Mucosa of rectum (tissue), 2 donors: Measurements from ENCODE around the gene DPYSL5.

Experiments used
- H3K27ac ChIP-seq, 2 donors: one replicate each; pipeline ENCODE4 v1.7.0; 2013; ENCODE audit warnings: inconsistent platforms in 2 of 2, low read depth in 2 of 2, low read length in 2 of 2
- H3K27me3 ChIP-seq, 2 donors: one replicate each; pipeline ENCODE4 v1.7.0; 2013; ENCODE audit warnings: low read length in 2 of 2; ENCODE audit not compliant: control insufficient read depth in 2 of 2, insufficient read depth in 2 of 2
- H3K36me3 ChIP-seq, 2 donors: one replicate each; pipeline ENCODE4 v1.7.0; 2013; ENCODE audit warnings: low read length in 2 of 2; ENCODE audit not compliant: control insufficient read depth in 2 of 2, insufficient read depth in 2 of 2
- H3K4me1 ChIP-seq, 2 donors: one replicate each; pipeline ENCODE4 v1.7.0; 2013; ENCODE audit warnings: low read length in 2 of 2, mild to moderate bottlenecking in 1 of 2; ENCODE audit not compliant: control insufficient read depth in 2 of 2, insufficient read depth in 2 of 2
- H3K4me3 ChIP-seq, 2 donors: one replicate each; pipeline ENCODE4 v1.7.0; 2013; ENCODE audit warnings: low read length in 2 of 2
- H3K9ac ChIP-seq, 2 donors: one replicate each; pipeline ENCODE4 v1.7.0; 2013; ENCODE audit warnings: low read length in 2 of 2, low read depth in 1 of 2, mild to moderate bottlenecking in 1 of 2
- H3K9me3 ChIP-seq, 2 donors: one replicate each; pipeline ENCODE4 v1.7.0; 2013; ENCODE audit warnings: low read length in 2 of 2; ENCODE audit not compliant: control insufficient read depth in 2 of 2
- donor health status: healthy.
- donor health status: Normal muscosa, but diverticular disease.

Gene DPYSL5, protein sequence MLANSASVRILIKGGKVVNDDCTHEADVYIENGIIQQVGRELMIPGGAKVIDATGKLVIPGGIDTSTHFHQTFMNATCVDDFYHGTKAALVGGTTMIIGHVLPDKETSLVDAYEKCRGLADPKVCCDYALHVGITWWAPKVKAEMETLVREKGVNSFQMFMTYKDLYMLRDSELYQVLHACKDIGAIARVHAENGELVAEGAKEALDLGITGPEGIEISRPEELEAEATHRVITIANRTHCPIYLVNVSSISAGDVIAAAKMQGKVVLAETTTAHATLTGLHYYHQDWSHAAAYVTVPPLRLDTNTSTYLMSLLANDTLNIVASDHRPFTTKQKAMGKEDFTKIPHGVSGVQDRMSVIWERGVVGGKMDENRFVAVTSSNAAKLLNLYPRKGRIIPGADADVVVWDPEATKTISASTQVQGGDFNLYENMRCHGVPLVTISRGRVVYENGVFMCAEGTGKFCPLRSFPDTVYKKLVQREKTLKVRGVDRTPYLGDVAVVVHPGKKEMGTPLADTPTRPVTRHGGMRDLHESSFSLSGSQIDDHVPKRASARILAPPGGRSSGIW

DNA sequence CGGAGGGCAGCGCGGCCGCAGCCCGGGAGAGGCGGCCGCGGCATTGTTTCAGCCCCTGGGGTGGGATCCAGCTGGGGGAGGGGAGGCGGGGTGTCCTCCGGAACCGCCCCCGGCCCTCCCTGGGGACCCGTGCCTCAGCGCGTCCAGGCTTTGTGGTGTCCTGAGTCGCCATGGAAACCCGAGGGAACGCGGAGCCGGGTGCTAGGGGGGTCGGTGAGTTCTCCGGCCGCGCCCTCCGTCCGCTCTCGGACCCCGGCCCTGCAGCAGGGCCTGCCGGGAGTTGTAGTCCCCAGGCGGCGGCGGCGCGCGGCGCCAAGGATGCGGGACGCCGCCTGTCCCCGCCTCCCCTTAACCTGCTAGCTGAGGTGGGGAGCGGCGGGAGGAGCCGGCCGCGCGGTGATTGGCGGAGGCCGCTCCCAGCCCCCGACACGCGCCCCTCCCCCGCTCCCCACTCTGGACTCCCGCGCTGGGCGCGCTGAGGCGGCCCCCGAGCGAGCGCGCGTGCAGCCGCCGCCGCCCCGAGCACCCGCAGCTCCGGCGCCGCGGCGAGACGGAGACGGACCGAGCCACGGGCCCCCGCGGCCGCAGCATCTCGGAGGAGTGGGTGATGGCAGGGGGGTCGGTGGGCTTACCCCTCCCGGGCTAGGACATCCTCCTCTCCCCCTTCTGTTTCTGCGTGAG is at the start of gene DPYSL5:
Gene DPYSL5 (plus strand): TSS at position 478 of the 681 bp plus-strand sequence. CDS start 50,368 bp downstream, outside the sequence.
- peaks cover 40 to 59% of the 10 kb centered on the region in 2 donors for H3K27me3 ChIP-seq
- peaks cover 3 to 15% of the 10 kb centered on the region in 2 donors for H3K4me1 ChIP-seq
- peak within 1 kb of the TSS in 1 of 2 donors; percentile 30 for H3K4me3 ChIP-seq
- H3K9ac ChIP-seq = no peak within 1 kb of the TSS
- H3K36me3 ChIP-seq = no peaks in the 10 kb centered on the region
- no peak within 1 kb of the TSS for H3K27ac ChIP-seq
- H3K9me3 ChIP-seq = no peaks in the 10 kb centered on the region

DNA sequence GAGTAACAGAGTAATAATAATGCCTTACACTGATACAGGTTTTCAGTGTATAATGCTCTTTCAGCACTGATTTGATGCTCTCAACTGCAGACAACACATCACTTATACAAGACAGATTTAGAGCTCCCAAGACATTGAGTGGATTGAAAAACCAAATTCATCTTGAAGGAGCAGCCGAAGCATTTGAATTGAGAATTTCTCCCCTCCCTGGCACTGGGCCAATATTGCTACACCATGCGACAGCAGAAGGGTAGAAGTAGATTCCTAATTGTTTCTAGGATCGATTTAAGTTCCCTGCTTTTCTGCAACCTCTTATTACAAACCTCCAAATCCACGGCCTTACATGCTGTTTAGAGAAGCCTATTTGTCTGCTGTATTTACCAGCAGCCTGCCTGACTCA is 46.6 kb upstream of the DPYSL5 start:
- no peaks in the 10 kb centered on the region for H3K4me1 ChIP-seq
- H3K27ac ChIP-seq = no peak overlapping the region
- H3K9me3 ChIP-seq = no peaks in the 10 kb centered on the region
- no peak overlapping the region for H3K9ac ChIP-seq
- no peak overlapping the region for H3K4me3 ChIP-seq
- no peaks in the 10 kb centered on the region for H3K27me3 ChIP-seq
- H3K36me3 ChIP-seq = no peaks in the 10 kb centered on the region

DNA sequence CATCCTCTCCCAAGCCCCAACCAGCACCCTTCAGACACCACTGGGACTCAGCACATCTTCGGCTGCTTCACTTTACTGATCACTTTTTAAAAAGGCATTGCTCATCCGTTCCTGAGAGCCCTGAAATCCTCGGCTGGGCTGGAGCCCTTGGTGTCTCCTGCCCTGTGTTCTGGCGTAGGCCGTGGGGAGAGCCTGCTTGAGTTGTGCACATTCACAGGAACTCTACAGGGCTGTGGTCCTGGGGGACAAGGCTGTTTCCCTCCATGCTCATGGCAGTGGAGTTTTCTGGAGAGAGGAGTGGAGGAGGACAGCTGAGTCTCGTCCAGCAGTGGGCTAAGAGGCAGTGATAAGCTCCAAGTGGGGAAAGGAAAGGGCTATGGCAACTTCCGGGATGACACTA is 46.1 kb upstream of the DPYSL5 start:
- no peak overlapping the region for H3K4me3 ChIP-seq
- no peaks in the 10 kb centered on the region for H3K36me3 ChIP-seq
- H3K4me1 ChIP-seq = no peaks in the 10 kb centered on the region
- H3K9me3 ChIP-seq = no peaks in the 10 kb centered on the region
- no peaks in the 10 kb centered on the region for H3K27me3 ChIP-seq
- H3K27ac ChIP-seq = no peak overlapping the region
- H3K9ac ChIP-seq = no peak overlapping the region

DNA sequence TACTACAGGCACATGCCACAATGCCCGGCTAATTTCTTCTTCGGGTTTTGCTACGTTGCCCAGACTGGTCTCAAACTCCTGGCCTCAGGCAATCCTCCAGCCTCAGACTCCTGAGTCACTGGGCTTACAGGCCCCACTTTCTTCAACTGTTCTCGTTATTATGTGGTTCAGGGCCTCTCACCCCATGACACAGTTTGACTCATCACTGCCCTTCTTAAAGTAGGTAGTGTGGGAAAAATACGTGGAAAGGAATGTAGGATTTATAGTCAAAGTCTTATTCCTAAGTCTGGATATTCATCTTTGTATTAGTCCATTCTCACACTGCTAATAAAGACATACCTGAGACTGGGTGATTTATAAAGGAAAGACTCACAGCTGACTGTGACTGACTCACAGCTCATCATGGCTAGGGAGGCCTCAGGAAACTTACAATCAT is 42.7 kb upstream of the DPYSL5 start:
- H3K27ac ChIP-seq = no peak overlapping the region
- H3K27me3 ChIP-seq = no peaks in the 10 kb centered on the region
- H3K9ac ChIP-seq = no peak overlapping the region
- H3K4me1 ChIP-seq = no peaks in the 10 kb centered on the region
- H3K9me3 ChIP-seq = no peaks in the 10 kb centered on the region
- H3K4me3 ChIP-seq = no peak overlapping the region
- no peaks in the 10 kb centered on the region for H3K36me3 ChIP-seq

GRCh38 chr2:26807788-26808460 is 40.0 kb upstream of the DPYSL5 start:
- Histone ChIP-seq H3K4me3 (no peak overlapping the region), H3K27me3 (no peaks in the 10 kb centered on the region), H3K27ac (no peak overlapping the region), H3K9me3 (no peaks in the 10 kb centered on the region), H3K36me3 (no peaks in the 10 kb centered on the region), H3K4me1 (no peaks in the 10 kb centered on the region), H3K9ac (no peak overlapping the region)

DNA sequence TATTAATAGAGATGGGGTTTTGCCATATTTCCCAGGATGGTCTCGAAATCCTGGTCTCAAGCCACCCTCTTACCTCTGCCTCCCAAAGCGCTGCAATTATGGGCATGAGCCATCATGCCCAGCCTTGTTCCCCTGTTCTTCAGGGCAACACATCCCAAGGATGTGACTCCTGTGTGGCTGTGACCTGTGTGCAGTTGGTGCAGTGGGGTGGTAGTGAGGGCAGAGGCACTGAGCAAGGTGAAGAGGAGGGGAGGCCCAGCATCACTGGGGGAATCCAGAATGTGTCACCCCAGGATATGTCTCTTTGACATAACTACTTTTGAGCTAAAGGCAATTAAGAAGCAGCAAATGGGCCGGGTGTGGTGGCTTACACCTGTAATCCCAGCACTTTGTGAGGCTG is 38.7 kb upstream of the DPYSL5 start:
- Histone ChIP-seq H3K4me1 (no peaks in the 10 kb centered on the region), H3K27ac (no peak overlapping the region), H3K9ac (no peak overlapping the region), H3K36me3 (no peaks in the 10 kb centered on the region), H3K27me3 (no peaks in the 10 kb centered on the region), H3K4me3 (no peak overlapping the region), H3K9me3 (no peaks in the 10 kb centered on the region)

DNA sequence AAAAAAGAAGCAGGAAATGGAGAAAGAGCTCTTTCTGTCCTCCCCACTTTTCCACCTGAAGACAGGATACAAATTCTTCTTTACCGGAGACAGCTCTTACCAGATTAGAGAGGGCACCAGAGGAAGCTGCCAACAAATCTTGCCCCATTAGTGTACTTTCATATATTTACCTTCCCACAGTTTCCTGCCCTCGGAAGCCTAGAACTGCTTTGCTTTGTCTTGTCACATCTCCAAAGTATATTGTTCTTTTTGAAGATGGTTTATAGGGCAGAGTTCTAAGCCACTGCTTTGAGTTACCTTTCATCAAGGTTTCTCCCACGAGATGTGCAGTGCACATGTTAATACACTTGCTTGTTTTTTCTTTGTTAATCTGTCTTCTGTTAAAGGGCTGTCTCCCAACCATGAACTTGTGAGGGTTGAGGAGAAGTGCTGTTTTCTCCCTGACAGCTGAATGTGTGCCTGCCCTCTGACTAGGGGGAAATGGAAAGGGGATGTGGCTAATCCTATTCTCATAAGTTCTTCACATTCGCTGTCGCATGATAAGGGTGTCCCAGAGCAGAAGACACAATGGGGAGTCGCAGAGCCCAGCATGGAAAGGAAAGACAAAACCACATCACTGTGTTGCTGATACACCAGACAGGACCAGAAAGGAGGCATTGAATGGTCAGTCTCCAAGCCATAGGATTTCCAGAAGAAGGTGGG is 37.9 kb upstream of the DPYSL5 start:
- no peaks in the 10 kb centered on the region for H3K9me3 ChIP-seq
- no peaks in the 10 kb centered on the region for H3K4me1 ChIP-seq
- no peak overlapping the region for H3K4me3 ChIP-seq
- H3K9ac ChIP-seq = no peak overlapping the region
- no peaks in the 10 kb centered on the region for H3K27me3 ChIP-seq
- H3K27ac ChIP-seq = no peak overlapping the region
- H3K36me3 ChIP-seq = no peaks in the 10 kb centered on the region

GRCh38 chr2:26811261-26811660 is 36.7 kb upstream of the DPYSL5 start:
- no peaks in the 10 kb centered on the region for H3K4me1 ChIP-seq
- H3K9ac ChIP-seq = no peak overlapping the region
- H3K27me3 ChIP-seq = no peaks in the 10 kb centered on the region
- no peak overlapping the region for H3K27ac ChIP-seq
- no peak overlapping the region for H3K4me3 ChIP-seq
- no peaks in the 10 kb centered on the region for H3K36me3 ChIP-seq
- no peaks in the 10 kb centered on the region for H3K9me3 ChIP-seq

- Histone ChIP-seq H3K36me3 (no peaks in the 10 kb centered on the region), H3K27me3 (no peaks in the 10 kb centered on the region), H3K9ac (no peak overlapping the region), H3K27ac (no peak overlapping the region), H3K9me3 (no peaks in the 10 kb centered on the region), H3K4me1 (no peaks in the 10 kb centered on the region), H3K4me3 (no peak overlapping the region)
Measured at GRCh38 chr2:26811791-26812694, 35.9 kb upstream of the DPYSL5 start.
